ENCODE results near the gene INSR. TPM values are rescaled to one million over a fixed set of nuclear protein-coding genes. Genes with fewer than 3 reads are reported as not detected.

Gene INSR
- total RNA-seq, 1 donor from 2014 or later = 32.5 TPM

GRCh38 chr19:7251494-7251893 is 42.7 kb downstream of the INSR start:
- H3K27ac Mint-ChIP-seq (ENCODE audit: unreplicated experiment) = no peak overlapping the region
- H3K4me3 Mint-ChIP-seq (ENCODE audit: unreplicated experiment) = no peak overlapping the region
- peaks cover 3% of the 10 kb centered on the region for H3K36me3 Mint-ChIP-seq (ENCODE audit: low read depth)
- DNase-seq (ENCODE audit: low spot score) = no peak
- H3K27me3 Mint-ChIP-seq (ENCODE audit: low read depth) = no peaks in the 10 kb centered on the region
- no peak for TF ChIP-seq CTCF (IDR thresholded peaks at IDR 0.05)
- peaks cover 4% of the 10 kb centered on the region for H3K9me3 Mint-ChIP-seq (ENCODE audit: low read depth)
- H3K4me1 Mint-ChIP-seq (ENCODE audit: low read depth) = peaks cover 27% of the 10 kb centered on the region

- Mint-ChIP-seq H3K4me1 (ENCODE audit: low read depth) (peaks cover 27% of the 10 kb centered on the region), H3K27ac (ENCODE audit: unreplicated experiment) (no peak overlapping the region), H3K27me3 (ENCODE audit: low read depth) (no peaks in the 10 kb centered on the region), H3K9me3 (ENCODE audit: low read depth) (peaks cover 4% of the 10 kb centered on the region), H3K4me3 (ENCODE audit: unreplicated experiment) (no peak overlapping the region), H3K36me3 (ENCODE audit: low read depth) (peaks cover 6% of the 10 kb centered on the region)
- TF ChIP-seq CTCF (IDR thresholded peaks at IDR 0.05) = no peak
- no peak for DNase-seq (ENCODE audit: low spot score)
These were observed 43.3 kb downstream of the INSR start for GRCh38 chr19:7250951-7251350.

- H3K36me3 Mint-ChIP-seq (ENCODE audit: low read depth) = peaks cover 6% of the 10 kb centered on the region
- H3K27me3 Mint-ChIP-seq (ENCODE audit: low read depth) = no peaks in the 10 kb centered on the region
- no peak for TF ChIP-seq CTCF (IDR thresholded peaks at IDR 0.05)
- H3K4me3 Mint-ChIP-seq (ENCODE audit: unreplicated experiment) = no peak overlapping the region
- peak overlapping the region; percentile 81 for H3K27ac Mint-ChIP-seq (ENCODE audit: unreplicated experiment)
- H3K4me1 Mint-ChIP-seq (ENCODE audit: low read depth) = peaks cover 27% of the 10 kb centered on the region
- peaks cover 4% of the 10 kb centered on the region for H3K9me3 Mint-ChIP-seq (ENCODE audit: low read depth)
- DNase-seq (ENCODE audit: low spot score) = no peak
These were observed 44.1 kb downstream of the INSR start for GRCh38 chr19:7250057-7250596.

- no peak for TF ChIP-seq CTCF (IDR thresholded peaks at IDR 0.05)
- no peaks in the 10 kb centered on the region for H3K27me3 Mint-ChIP-seq (ENCODE audit: low read depth)
- H3K9me3 Mint-ChIP-seq (ENCODE audit: low read depth) = peaks cover 4% of the 10 kb centered on the region
- peak overlapping the region; percentile 71 for H3K27ac Mint-ChIP-seq (ENCODE audit: unreplicated experiment)
- DNase-seq (ENCODE audit: low spot score) = no peak
- peaks cover 40% of the 10 kb centered on the region for H3K4me1 Mint-ChIP-seq (ENCODE audit: low read depth)
- no peak overlapping the region for H3K4me3 Mint-ChIP-seq (ENCODE audit: unreplicated experiment)
- H3K36me3 Mint-ChIP-seq (ENCODE audit: low read depth) = peaks cover 6% of the 10 kb centered on the region
These were observed 47.1 kb downstream of the INSR start for GRCh38 chr19:7247155-7247554.

GRCh38 chr19:7246601-7247000 is 47.6 kb downstream of the INSR start:
- Mint-ChIP-seq H3K27me3 (ENCODE audit: low read depth) (no peaks in the 10 kb centered on the region), H3K9me3 (ENCODE audit: low read depth) (peaks cover 4% of the 10 kb centered on the region), H3K36me3 (ENCODE audit: low read depth) (peaks cover 6% of the 10 kb centered on the region), H3K27ac (ENCODE audit: unreplicated experiment) (no peak overlapping the region), H3K4me1 (ENCODE audit: low read depth) (peaks cover 43% of the 10 kb centered on the region), H3K4me3 (ENCODE audit: unreplicated experiment) (no peak overlapping the region)
- DNase-seq (ENCODE audit: low spot score) = no peak
- TF ChIP-seq CTCF (IDR thresholded peaks at IDR 0.05) = no peak
